ENCODE results near the gene GPC3.
"Not testable (repeated sequence)": the region's sequence is repeated elsewhere in the genome, so short reads cannot be mapped to it uniquely, and the experiment has no call there.

GPC3 gene

DNA sequence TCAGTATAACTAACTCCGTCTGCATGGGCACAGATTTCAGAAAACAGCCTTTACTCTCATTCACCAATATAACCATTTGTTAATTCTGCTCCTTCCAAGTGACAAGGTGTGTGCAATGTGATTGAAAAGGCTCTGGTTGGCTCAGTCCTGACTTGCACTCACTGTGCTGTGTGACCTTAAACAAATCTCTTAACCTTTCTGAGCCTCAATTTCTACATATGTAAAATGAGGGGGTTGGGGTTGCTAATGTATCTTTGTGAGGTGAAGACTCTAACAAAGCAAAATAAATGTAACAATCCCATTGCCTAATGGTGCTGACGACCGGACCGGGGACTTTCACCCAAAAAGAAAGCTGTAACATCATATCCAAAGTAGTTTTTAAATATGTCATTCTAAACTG, 457.6 kb downstream of the GPC3 start:
- in situ Hi-C loops (cut with HindIII; ENCODE audit: low pct_ligation_motif_present, low sequenced_read_pairs): no loop called here
- TF ChIP-seq, protein P1, sequence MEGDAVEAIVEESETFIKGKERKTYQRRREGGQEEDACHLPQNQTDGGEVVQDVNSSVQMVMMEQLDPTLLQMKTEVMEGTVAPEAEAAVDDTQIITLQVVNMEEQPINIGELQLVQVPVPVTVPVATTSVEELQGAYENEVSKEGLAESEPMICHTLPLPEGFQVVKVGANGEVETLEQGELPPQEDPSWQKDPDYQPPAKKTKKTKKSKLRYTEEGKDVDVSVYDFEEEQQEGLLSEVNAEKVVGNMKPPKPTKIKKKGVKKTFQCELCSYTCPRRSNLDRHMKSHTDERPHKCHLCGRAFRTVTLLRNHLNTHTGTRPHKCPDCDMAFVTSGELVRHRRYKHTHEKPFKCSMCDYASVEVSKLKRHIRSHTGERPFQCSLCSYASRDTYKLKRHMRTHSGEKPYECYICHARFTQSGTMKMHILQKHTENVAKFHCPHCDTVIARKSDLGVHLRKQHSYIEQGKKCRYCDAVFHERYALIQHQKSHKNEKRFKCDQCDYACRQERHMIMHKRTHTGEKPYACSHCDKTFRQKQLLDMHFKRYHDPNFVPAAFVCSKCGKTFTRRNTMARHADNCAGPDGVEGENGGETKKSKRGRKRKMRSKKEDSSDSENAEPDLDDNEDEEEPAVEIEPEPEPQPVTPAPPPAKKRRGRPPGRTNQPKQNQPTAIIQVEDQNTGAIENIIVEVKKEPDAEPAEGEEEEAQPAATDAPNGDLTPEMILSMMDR (IDR thresholded peaks at IDR 0.05; ENCODE audit: low read depth, low read length, missing control alignments): no peak
- DNase-seq: no peak
- Histone ChIP-seq H3K27me3 (replicated peaks) (no peaks in the 10 kb centered on the region), H3K4me3 (ENCODE audit: low read depth, low read length) (no peak overlapping the region), H3K27ac (no peak overlapping the region), H3K36me3 (replicated peaks) (no peaks in the 10 kb centered on the region)

DNA sequence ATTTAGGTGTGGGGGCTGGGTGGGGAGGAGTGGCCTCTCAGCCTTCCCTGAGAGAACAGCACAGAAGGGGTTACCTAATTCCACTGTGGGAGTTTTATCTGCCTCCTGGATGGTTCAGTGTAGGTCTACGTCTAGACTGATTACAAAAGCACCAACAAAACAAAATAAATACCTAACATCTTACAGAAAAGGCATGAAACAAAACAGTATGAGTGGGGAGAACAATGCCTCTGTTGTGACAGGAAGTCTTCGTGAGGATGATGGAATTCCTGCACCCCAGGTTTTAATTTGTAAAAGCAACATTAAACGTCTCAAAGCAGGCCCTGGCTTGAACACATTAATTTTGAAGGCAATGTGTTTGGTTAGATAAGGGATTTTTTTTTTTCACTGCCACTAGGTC, 458.0 kb downstream of the GPC3 start:
- H3K27ac ChIP-seq: no peak overlapping the region
- no peak for DNase-seq
- no peaks in the 10 kb centered on the region for H3K27me3 ChIP-seq (replicated peaks)
- no peaks in the 10 kb centered on the region for H3K36me3 ChIP-seq (replicated peaks)
- in situ Hi-C loops (cut with HindIII; ENCODE audit: low pct_ligation_motif_present, low sequenced_read_pairs): no loop called here
- TF ChIP-seq, protein P1 (IDR thresholded peaks at IDR 0.05; ENCODE audit: low read depth, low read length, missing control alignments): no peak
- no peak overlapping the region for H3K4me3 ChIP-seq (ENCODE audit: low read depth, low read length)

DNA sequence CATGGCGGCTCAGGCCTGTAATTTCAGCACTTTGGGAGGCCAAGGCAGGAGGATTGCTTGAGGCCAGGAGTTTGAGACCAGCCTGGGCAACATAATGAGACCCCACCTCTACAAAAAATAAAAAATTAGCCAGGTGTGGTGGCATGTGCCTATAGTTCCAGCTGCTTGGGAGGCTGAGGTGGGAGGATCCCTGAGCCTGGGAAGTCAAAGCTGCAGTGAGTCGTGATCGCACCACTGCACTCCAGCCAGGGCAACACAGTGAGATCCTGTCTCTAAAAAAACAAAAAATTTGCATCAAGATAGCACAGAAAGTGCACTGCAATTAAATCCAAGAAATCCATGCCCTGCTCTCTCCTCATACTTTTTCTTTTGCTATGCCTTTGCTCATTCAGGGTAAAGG, 458.6 kb downstream of the GPC3 start:
- in situ Hi-C loops (cut with HindIII; ENCODE audit: low pct_ligation_motif_present, low sequenced_read_pairs); DNase-seq; H3K27ac ChIP-seq; H3K36me3 ChIP-seq (replicated peaks); H3K4me3 ChIP-seq (ENCODE audit: low read depth, low read length); H3K27me3 ChIP-seq (replicated peaks): not testable (repeated sequence)

DNA sequence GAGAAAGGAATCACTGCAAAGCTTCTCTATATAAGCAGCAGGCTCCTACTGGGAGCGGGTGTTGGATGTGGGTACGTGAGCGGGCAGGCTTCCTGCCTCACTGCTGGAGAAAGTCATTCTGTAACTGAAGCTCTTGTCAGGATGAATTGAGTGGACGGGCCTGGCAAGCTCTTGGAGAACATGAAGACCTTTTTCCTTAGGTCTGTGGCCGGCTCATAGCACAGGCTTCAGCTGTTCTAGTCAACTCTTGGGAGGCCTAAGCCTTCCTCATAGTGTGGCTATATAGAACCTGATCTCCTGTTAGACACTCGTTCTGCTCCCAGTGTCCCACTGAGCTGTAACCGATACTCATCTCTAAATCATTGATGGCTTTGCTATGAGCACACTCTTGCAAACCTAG, 461.9 kb downstream of the GPC3 start:
- TF ChIP-seq, protein P1 (IDR thresholded peaks at IDR 0.05; ENCODE audit: low read depth, low read length, missing control alignments): no peak
- in situ Hi-C loops (cut with HindIII; ENCODE audit: low pct_ligation_motif_present, low sequenced_read_pairs): no loop called here
- no peaks in the 10 kb centered on the region for H3K36me3 ChIP-seq (replicated peaks)

DNA sequence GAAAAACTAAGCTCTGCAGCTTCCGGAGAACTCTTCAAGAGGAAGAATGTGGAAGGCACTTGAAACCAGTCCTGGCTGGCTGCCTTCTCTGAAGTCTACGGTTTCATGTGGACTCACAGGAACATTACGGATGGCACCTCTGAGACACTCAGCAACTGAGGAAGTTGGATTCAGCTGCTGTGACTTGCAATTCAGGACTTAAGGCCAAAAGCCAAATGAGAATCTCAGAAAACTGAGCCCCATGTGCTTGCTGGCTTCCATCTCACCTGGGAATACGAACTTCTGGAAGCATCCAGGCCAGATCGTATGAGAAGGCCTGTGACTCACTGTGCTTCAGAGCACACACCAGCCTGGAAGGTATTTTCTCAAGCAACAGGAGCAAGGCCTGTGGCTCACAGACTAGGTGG, 462.3 kb downstream of the GPC3 start:
- Histone ChIP-seq H3K4me3 (ENCODE audit: low read depth, low read length) (no peak overlapping the region), H3K27me3 (replicated peaks) (no peaks in the 10 kb centered on the region), H3K27ac (no peak overlapping the region), H3K36me3 (replicated peaks) (no peaks in the 10 kb centered on the region)
- in situ Hi-C loops (cut with HindIII; ENCODE audit: low pct_ligation_motif_present, low sequenced_read_pairs): no loop called here
- DNase-seq: no peak
- TF ChIP-seq, protein P1 (IDR thresholded peaks at IDR 0.05; ENCODE audit: low read depth, low read length, missing control alignments): no peak

More for the DNA sequence above, 461.9 kb downstream of the GPC3 start:
- no peaks in the 10 kb centered on the region for H3K27me3 ChIP-seq (replicated peaks)
- H3K4me3 ChIP-seq (ENCODE audit: low read depth, low read length): no peak overlapping the region
- DNase-seq: no peak
- no peak overlapping the region for H3K27ac ChIP-seq

DNA sequence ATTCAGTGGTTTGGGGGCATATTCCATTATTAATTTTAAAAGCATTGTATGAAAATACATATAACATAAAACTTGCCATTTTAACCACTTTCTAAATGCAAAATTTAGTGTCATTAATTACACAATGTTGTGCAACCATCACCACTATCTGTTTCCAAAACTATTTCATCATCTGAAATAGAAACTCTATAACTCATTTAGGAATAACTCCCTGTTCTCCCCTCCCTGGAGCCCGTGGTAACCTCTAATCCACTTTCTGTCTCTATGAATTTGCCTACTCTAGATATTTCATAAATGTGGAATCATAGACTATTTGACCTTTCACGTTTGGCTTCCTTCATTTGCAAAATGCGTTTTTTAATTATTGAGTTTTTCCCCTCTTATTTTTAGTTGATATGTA, 468.7 kb downstream of the GPC3 start:
- no peaks in the 10 kb centered on the region for H3K36me3 ChIP-seq (replicated peaks)
- DNase-seq: no peak
- TF ChIP-seq, protein P1 (IDR thresholded peaks at IDR 0.05; ENCODE audit: low read depth, low read length, missing control alignments): no peak
- H3K4me3 ChIP-seq (ENCODE audit: low read depth, low read length): no peak overlapping the region
- no peaks in the 10 kb centered on the region for H3K27me3 ChIP-seq (replicated peaks)
- in situ Hi-C loops (cut with HindIII; ENCODE audit: low pct_ligation_motif_present, low sequenced_read_pairs): no loop called here
- no peak overlapping the region for H3K27ac ChIP-seq

All from brain microvascular endothelial cell (primary cell).